GM21447 (cell line): ENCODE data around the gene SEMA4D.

Source experiments
- ATAC-seq: cut with Tn5 transposase; IDR thresholded peaks from one replicate; pipeline ENCODE4 v1.9.1; 2021; ENCODE audit not compliant: unreplicated experiment

The SEMA4D gene

DNA sequence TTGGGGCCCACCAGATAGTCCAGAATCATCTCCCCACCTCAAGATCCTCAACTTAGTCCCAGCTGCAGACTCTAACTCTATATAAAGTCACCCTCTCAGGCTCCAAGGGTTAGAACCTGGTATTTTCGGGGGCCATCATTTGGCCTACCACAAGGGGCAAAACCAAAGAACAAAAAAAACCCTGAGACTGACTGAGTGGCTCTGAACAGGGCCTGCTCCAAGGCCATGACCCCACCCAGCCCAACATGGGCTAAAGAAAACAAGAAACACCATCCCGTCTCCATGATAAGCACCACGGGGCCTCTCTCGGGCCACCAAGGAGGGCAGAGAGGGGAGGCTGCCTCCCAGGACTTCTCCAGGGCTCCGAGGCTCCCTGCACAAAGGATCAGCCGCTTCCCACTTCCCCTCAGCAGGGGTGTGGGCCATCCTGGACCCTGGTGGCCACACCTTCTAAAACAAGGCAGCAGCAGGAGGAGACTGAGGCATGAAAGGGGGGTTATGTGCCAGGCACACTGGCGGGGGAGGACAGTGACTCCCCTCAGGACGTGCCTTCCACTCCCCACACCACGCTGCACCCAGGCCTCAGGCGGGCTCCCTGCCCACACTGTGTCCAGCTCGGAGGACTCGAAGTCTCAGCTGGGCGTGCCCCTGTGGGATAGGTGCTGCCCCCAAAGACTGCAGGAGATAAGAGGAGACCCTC is 51.5 kb downstream of the SEMA4D start:
- ATAC-seq: no peak

DNA sequence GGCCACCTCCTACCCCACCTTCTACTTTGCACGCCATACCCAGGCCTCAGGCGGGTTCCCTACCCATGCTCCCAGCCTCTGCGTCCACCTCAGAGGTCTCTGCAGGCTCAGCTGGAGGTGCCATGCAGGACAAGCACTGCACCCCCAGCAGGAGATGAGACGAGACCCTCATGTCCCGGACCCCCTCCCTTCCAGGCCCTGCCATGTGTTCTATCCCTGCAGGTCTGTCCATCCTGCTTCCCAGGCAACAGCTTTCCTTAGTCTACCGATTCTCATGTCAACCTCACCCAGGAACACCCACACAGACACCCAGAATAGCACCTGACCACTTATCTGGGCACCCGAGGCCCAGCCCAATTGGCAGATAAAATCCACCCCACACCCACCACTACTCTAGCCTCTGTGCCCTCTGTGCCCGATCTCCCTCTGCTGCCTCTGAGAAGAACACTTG is 52.1 kb downstream of the SEMA4D start:
- no peak for ATAC-seq

DNA sequence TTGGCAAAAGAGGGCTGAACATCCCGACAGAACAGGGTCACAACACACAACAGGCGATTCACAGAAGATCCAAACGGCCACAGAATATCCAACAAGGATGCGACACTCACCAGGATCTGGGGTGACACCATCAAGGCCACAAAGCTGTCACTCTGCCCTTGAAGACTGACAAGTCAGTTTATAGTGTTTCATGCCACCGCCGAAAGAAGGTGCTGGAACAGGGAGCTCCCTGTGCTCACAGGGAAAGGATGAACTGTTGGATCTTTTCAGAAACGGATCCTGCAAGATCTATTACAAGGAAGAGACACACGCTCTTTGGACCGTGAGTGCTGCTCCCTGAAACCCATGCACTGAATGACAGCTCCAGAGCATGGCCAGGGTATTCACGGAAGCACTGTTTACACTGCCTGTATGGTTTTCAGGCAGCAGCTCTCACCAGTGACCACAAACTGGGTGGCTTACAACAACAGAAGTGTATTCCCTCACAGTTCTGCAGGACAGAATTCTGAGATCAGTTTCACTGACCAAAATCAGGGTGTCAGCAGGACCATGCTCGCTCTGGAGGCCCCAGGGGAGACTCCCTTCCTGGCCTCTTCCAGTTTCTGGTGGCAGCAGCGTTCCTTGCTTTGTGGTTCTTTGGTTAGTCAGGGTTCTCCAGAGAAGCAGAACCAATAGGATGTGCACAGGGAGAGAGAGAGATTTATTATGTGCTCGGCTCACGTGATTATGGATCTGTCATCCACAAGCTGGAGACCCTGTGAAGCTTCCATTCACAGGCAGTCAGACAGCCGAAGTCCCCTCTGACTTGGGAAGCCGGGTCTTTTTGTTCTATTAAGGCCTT is 52.8 kb downstream of the SEMA4D start:
- ATAC-seq: no peak

DNA sequence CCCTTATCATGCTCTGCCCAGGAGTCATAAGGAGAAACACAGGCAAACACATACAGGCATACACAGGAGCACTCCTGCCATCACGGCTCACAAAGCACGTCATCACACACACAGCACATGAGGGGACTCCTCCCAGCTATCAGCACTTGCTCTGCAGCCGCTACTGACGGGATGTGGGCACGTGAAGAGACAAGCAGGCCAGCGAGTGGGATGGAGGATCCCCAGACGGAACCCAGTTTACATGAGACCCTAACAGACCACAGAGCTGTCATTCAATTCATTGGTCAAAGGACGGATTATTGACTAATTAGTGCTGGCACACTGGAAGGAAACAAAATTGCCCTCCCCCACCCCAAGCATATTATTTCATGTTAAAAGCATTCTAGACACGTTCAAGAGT is 53.6 kb downstream of the SEMA4D start:
- no peak for ATAC-seq

DNA sequence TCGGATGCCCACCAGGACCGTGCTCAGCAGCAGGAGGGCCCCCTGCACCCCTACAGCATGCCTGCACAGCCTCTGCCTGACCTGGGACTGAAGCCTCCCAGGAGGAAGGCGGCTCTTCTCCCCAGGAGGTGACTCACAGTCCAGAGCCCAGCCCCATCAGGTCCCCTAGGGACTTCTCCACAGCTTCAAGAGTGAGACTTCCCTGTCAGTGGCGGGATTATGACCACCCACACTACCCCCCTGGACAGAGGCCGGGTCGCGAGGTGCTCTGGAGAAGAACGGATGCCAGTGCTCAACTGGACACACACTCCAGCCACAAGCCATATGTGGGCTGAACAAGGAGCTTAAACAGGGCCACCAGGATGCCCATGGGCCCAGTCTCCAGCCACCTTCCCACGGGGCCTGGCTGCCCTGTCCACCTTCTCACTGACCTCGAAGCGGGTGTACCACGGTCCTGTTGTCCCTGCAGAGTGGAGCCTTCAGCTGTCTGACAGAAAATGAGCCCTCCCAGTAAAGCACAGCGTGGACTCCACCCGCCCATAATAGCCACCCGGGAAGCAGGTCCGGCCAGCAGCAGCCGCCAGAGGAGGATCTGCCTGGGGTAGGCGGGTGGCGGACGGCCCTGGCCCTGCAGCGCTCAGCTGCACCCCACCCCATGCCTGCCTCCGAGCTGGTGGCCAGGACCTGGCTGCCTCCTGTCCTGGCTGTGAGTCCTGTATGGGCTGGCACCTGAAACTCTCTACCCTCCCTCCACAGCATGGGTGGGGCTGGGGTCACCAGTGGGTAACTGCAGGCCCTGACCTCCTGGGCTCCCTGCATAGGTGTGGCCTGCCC is 54.7 kb downstream of the SEMA4D start:
- ATAC-seq: peak; percentile 49

DNA sequence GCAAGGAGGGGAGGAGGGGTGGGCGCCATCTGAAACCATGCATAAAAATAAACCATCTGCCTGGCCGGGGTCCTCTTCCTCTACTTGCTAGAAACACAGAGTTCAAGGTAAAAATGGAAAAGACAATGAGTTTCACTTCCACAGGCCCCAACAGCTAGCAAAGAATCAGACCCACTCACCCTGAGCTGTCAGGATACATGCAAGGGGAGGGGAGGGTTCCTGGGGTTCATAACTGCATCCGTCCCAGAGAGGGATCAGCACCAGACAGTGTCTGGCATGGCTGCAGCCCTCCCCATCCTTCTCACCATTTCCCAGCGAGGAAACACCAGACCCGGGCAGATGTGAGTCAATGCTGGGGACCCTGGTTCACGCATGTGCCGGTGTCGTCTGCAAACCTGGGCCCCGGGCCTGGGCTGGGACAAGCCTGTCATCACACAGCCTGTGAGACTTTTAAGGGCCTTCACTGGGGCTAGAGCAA is 55.4 kb downstream of the SEMA4D start:
- ATAC-seq: peak; percentile 46

DNA sequence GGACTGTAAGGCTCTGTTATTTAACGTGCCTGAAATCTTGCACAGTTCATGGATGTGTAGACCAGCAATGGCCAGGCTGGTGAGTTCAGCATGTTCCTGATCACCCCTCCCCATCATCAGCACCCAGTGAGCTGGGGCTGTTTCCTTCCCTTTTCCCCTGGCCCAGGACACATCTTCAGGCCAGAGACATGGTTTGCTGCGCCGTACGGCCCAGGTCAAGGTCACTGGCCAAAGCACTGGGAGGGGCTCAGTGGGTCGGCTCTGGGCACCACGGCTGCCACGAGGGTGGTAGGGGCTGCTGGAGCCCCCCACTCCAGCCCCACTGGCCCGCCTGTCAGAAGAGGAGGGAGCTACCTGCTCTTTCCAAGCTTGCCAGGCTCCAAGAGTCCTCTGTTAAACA is 55.9 kb downstream of the SEMA4D start:
- ATAC-seq: no peak

DNA sequence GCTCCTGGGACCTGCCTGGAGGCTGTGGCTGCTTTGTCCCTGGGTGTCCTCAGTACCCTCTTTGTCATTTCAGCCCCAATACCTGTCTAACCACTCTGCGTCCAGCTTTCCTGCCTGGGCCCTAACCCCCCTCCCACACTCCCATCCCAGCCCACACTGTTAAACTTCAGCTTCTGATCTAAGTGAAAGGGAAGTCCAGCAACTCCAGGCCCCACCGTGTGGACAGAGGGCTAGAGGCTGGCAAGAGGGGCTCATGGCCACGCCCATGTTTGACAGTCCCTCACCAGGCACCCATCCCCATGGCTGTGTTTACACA is 56.3 kb downstream of the SEMA4D start:
- no peak for ATAC-seq

DNA sequence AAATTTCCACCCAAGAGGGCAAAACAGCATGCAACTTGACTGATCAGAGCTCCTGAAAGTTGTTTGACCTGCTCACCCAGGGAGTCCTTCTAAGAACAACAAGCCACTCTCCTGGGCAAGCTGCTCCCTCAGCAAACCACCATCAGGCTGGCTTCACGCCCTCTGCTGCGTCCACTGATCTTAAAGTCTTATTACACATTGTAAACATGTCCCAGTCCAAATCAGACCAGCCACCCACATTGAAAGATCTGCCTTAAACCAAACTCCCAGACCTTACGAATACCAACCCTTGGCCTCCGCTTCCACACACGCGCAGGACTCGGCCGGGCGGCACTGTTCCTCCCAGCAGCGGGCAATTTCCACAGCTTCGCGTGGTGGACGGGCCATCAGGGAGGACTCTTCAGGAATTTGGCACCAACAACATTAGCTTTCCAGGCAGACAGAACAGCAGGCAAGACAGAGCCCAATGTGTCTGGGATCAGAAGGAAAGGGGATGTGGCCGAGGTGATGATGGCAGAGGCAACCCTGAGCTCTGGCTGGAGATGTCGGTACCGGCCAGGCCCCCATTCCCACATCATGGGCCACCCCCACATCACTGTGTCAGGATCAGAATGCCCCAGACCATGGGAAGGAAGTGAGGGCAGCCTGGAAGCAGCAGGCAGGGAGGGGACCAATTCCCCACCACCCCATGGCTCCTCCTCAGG is 56.8 kb downstream of the SEMA4D start:
- no peak for ATAC-seq

DNA sequence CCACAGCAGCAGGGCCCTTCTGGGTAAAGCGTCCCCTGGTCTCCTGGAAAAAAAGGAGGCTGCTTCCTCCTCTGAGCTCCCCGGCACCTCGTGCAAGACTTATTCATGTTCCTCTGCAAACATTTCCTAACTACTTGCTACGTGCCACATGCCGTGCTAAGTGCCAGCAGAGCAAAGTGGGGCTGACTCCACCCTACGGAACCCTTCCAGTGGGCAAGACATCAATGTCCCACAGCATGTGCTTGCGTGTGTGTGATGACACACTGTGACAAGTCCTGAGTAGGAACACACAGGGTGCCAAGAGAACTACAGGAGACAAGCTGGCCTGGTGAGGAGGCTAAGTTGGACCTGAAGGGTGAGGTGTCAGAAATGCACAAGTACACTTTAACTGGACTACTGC is 57.4 kb downstream of the SEMA4D start:
- no peak for ATAC-seq

DNA sequence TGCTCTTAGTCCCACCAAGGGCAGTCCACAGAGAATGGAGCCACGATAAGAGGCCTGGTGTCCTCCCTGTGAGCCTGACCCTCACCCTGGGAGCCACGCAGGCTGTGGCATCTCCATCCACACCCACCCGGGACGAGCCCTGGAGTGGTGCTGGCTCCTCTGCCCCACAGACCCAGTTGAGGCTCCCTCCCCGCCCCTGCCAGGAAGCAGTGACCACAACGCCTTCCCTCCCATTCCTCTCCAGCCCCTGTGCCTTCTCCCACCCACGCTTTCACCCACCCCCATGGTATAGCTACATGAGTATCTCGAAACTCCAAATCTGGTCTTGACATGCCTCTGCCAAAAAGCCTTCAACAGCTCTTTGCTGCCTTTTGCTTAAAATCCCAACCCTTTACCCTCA is 57.9 kb downstream of the SEMA4D start:
- no peak for ATAC-seq

DNA sequence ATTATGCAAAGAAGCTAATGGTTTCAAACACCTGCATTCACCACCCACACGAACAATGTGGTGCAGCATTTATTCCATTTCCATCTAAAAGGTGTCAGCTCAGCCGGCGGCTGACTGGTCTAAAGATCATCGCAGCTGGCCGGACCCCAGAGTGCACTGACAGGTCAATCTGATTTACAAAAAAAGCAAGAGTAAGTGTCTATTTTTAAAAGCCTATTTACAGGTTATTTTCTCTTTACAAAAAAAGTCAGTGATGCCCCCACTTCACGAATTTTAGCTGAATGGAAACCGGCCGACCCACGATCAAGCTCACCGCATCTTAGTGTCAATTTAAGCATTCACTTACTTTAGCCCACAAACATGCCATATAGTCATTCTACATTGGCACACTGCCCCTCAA is 58.3 kb downstream of the SEMA4D start:
- no peak for ATAC-seq

DNA sequence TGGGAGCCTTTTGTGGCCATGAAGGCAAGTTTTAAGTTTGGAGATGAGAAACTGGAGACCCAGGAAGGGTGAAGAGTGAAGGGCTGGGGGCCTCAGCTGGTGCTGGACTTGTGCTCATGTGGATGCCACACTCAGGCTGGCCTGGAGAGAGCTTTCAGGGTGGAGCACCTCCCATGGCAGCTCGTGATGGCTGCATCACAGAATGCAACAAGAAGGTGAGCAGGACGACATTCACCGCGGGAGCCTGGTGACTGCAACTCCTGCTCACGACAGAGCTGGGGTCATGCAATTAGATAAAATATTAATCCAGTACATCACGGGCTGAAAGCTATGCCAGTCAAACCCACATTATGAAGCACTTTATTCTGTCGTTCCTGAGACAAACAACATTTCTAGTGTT is 59.7 kb downstream of the SEMA4D start:
- no peak for ATAC-seq

DNA sequence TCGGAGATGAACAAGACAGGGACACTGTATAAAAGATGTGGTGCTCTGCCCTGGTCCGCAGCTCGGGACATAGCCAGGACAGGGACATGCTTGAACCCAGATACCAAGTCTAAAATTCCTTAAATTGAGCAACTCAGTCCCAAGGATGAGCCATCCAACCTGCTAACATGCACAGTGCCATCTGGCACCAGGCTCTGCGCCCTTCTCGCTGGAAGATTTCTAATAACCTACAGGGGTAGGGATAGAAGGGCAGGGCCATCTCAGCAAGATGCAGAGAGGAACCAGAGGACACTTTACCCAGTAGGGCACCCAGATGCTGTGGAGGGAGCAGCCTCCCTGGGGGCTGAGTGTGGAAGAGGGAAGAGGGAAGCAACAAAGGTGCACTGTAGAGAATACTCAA is 60.1 kb downstream of the SEMA4D start:
- ATAC-seq: no peak

DNA sequence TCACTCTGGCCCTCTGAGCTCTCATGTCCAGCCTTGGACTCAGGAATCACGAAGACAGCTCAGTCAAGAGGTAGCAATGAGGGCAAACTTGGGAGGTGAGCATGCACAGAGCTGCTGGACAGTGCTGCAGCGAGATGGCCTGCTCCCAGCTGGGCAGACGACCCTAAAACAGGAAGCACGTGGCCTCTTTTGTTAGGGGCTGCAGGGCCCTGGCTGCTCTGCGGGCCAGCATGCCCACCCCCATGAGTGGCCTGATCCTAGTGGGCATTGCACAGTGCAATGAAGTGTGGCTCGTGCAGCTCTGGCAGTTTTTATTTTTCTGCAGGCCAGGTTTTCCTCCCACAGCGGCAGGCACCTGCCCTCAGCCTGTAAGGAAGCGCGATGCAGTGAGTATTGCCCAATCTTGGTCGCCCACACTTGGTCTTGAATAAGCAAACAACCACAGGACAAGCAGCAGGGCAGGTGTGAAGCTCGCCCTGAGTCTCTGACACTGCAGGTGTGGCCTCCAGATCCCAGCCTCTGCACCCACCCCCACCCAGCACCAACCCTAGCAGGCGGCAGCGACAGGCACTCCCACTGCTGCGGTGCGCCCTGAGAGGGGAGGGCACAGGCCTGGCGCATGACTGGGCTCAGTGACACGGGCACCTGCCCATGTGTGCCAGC is 60.8 kb downstream of the SEMA4D start:
- peak; percentile 67 for ATAC-seq

DNA sequence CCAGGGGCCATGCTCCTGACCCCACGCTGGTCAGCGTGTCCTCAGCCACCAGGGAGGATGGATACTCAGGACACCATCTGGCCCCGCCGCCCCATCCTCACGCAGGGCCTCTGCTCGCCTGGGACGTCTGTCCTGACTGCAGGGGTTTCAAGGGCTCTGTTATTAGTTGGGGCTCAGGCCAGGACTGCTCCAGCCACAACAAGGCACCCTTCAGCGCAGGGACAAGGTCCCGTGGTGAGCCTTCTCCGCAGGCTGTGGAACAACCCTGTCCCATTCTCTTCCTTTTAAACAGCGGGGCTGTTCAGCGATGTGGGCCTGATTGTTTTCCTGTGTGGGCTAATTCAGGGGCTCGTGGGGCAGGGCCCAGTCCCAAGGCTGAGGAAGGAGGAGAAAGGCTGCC is 61.6 kb downstream of the SEMA4D start:
- no peak for ATAC-seq

DNA sequence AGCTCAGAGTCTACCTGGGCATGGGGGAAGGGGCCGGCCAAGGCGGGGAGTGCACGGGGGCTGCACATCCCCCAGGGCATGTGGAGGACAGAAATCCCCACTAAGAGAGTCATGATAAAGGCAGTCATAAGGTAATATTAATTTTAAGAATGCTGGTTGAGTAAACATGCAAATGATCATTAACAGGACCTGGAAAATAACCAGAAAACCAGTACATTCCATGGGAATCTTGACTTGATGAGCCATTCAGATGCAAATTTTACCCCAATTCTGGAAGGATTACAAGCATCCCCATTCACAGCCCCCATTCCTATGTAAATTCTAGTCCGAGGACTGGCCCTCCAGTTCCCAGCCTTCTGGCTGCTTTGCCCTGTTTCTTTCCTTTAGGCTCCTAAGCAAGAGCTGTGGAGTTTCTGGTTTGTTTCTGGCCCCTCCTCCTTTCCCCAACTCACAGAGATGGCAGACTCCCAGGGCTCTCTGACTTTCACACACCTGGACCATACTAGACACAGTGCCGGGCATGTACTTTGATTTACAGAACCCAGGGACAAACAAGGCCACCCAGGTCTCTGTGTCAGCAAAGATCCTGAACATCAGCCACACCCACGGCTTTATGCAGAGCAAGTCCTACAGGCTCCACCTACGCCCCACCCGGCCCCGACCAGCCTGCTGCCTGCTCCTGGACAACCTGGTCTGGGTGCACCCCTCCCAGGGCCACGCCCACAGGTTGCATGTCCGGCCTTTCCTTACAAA is 62.7 kb downstream of the SEMA4D start:
- no peak for ATAC-seq

DNA sequence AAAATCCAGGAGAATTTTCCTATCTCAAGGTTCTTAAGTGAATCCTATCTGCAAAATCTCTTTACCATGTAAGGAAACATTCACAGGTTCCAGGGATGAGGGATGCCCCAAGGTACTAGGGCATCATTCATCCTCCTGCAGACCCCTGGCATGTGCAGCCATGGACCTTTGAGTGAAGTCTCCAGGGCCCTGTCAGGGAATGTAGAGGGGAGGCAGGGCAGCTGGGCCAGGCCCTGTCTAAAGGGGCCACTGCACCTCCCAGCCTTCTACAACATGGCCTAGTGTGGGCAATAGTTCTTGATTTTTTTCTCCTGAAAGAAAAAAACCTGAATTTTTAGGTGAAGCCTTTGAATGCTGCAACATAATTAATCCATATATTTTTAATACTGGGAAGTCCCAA is 63.3 kb downstream of the SEMA4D start:
- ATAC-seq: no peak

DNA sequence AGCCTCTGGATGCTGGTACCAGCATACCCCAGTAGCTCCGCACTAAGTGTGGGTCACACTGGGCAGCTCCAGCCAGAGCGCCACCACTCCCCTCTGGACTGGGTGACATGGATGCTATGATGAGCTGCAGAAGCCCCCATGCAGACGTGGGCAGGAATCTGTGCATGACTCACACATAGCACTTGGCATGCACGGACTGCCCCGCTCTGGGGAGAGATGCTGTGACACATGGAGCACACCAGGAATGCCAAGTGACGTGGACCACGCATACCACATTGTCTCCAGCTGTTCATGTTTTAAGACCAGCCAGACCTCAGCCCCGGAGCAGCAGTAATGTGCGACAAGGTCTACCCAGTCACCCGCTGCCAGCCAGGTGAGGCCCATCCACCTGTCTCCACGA is 64.1 kb downstream of the SEMA4D start:
- no peak for ATAC-seq
